Central memory CD8-positive, alpha-beta T cell (primary cell): Measurements from ENCODE around the gene DYSF.
"Not testable (repeated sequence)": the region's sequence is repeated elsewhere in the genome, so short reads cannot be mapped to it uniquely, and the experiment has no call there.

ENCODE experiments used
- ATAC-seq: fragments of 150-1000 bp; cut with Tn5 transposase; replicated peaks from 2 replicates; pipeline ENCODE4 v1.10.0; 2022; ENCODE audit warnings: mild to moderate bottlenecking, moderate FRiP score, moderate number of reproducible peaks; ENCODE audit not compliant: poor library complexity, severe bottlenecking; ENCODE audit errors: extremely low read depth
- DNase-seq, 2 donors: peaks; one replicate each; pipeline ENCODE4 v3.0.0; 2021; ENCODE audit warnings: low spot score in 2 of 2
- H3K27ac Mint-ChIP-seq: one replicate; pipeline ENCODE4 v1.8.0; 2022; ENCODE audit warnings: low read depth, mild to moderate bottlenecking, moderate library complexity, mixed read lengths
- H3K27me3 Mint-ChIP-seq: one replicate; pipeline ENCODE4 v1.8.0; 2022; ENCODE audit warnings: mixed read lengths
- H3K36me3 Mint-ChIP-seq: one replicate; pipeline ENCODE4 v1.8.0; 2022; ENCODE audit warnings: mild to moderate bottlenecking, moderate library complexity, mixed read lengths; ENCODE audit not compliant: insufficient read depth
- H3K4me1 Mint-ChIP-seq: one replicate; pipeline ENCODE4 v1.8.0; 2022; ENCODE audit warnings: mixed read lengths
- H3K4me3 Mint-ChIP-seq: one replicate; pipeline ENCODE4 v1.8.0; 2022; ENCODE audit warnings: mild to moderate bottlenecking, moderate library complexity, mixed read lengths
- H3K9me3 Mint-ChIP-seq: one replicate; pipeline ENCODE4 v1.8.0; 2022; ENCODE audit warnings: mixed read lengths

DYSF gene

DNA sequence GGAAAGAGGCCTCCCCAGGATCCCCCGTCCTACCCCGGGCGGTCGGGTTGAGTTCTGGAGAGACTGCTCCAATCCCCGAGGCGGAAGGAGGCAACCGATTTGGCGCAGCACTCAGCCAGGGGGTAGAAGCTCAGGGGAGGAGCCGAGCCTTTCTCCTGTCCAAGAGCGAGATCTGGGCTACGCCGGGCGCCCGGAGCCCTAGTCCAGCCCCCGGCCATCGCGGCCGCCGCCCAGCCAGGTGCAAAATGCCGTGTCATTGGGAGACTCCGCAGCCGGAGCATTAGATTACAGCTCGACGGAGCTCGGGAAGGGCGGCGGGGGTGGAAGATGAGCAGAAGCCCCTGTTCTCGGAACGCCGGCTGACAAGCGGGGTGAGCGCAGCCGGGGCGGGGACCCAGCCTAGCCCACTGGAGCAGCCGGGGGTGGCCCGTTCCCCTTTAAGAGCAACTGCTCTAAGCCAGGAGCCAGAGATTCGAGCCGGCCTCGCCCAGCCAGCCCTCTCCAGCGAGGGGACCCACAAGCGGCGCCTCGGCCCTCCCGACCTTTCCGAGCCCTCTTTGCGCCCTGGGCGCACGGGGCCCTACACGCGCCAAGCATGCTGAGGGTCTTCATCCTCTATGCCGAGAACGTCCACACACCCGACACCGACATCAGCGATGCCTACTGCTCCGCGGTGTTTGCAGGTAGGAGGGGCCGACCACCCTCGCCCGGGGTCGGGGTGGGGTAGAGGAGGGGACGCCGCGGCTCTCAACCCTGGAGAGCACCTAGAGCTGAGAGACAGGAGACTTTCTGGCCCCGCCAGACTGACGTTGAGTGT is at the start of gene DYSF:
Gene DYSF, plus strand, starts transcription at position 158 of the 817 bp plus-strand sequence.
- Mint-ChIP-seq H3K9me3 (no peaks in the 10 kb centered on the region), H3K27ac (peak within 1 kb of the TSS; percentile 44), H3K4me3 (peak within 1 kb of the TSS; percentile 67), H3K27me3 (peaks cover 37% of the 10 kb centered on the region), H3K4me1 (peaks cover 55% of the 10 kb centered on the region), H3K36me3 (no peaks in the 10 kb centered on the region)
- no peak for ATAC-seq
- DNase-seq, result no peak

- Mint-ChIP-seq H3K4me3 (no peak overlapping the region), H3K36me3 (peaks cover 16% of the 10 kb centered on the region), H3K4me1 (no peaks in the 10 kb centered on the region), H3K27ac (peak overlapping the region; percentile 6), H3K9me3 (no peaks in the 10 kb centered on the region), H3K27me3 (no peaks in the 10 kb centered on the region)
- no peak for ATAC-seq
- no peak for DNase-seq
These were observed 43.8 kb upstream of the DYSF start for GRCh38 chr2:71409611-71410010.

DNA sequence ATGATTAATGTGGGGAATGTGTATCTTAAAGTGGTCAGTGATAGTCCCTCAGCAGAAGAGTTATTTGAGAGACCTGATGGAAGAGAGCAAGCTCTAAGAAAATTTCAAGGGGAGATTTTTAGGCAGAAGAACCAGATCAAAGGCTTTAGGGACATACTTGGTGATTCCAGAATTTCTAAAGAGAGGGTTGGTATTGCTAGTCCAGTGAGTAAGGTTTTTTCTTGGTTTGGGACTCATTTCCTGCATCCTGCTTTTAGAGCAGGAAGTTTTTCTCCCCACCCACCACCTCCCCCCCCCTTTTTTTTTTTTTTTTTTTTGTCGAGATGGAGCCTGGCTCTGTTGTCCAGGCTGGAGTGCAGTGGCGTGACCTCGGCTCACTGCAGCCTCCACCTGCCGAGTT is 42.7 kb upstream of the DYSF start:
- Mint-ChIP-seq H3K27ac (no peak overlapping the region), H3K9me3 (no peaks in the 10 kb centered on the region), H3K4me3 (no peak overlapping the region), H3K27me3 (no peaks in the 10 kb centered on the region), H3K4me1 (no peaks in the 10 kb centered on the region), H3K36me3 (peaks cover 13% of the 10 kb centered on the region)
- ATAC-seq, result no peak
- no peak for DNase-seq

DNA sequence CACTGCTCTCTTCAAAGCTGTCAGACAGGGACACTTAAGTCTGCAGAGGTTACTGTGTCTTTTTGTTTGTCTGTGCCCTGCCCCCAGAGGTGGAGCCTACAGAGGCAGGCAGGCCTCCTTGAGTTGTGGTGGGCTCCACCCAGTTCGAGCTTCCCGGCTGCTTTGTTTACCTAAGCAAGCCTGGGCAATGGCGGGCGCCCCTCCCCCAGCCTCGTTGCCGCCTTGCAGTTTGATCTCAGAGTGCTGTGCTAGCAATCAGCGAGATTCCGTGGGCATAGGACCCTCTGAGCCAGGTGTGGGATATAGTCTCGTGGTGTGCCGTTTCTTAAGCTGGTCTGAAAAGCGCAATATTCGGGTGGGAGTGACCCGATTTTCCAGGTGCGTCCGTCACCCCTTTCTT is 36.5 kb upstream of the DYSF start:
- H3K36me3 Mint-ChIP-seq, H3K27me3 Mint-ChIP-seq, H3K4me1 Mint-ChIP-seq, H3K9me3 Mint-ChIP-seq, ATAC-seq: not testable (repeated sequence)
- Mint-ChIP-seq H3K27ac (peak overlapping the region; percentile 86), H3K4me3 (peak overlapping the region; percentile 79)
- peak in 1 of 2 donors; percentile 31 for DNase-seq

- Mint-ChIP-seq H3K9me3 (no peaks in the 10 kb centered on the region), H3K27ac (peak overlapping the region; percentile 86), H3K4me1 (peaks cover 5% of the 10 kb centered on the region), H3K36me3 (peaks cover under 1% of the 10 kb centered on the region), H3K4me3 (peak overlapping the region; percentile 79), H3K27me3 (no peaks in the 10 kb centered on the region)
- ATAC-seq (peak; percentile 36), DNase-seq (no peak)
These were observed 35.8 kb upstream of the DYSF start for GRCh38 chr2:71417300-71418202.

DNA sequence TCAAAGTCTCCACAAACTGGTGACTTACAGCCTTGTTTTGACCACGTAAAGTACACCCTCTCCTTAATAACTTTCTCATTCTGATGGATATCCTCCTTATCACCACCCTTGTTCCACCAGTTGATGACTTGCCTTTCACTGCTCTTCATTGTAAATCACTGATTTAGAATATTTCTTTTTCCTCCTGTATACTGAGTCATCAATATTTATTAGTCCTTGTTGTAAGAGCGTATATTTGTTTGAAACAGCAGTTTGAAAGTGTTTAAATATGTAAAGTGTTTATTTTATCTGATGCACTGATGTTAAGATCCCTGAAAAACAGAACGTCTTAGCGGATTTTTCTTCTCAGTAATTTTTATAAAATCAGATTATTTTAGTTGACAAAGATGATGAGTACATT is 34.2 kb upstream of the DYSF start:
- no peak for ATAC-seq
- Mint-ChIP-seq H3K4me3 (no peak overlapping the region), H3K9me3 (no peaks in the 10 kb centered on the region), H3K27ac (no peak overlapping the region), H3K27me3 (no peaks in the 10 kb centered on the region), H3K4me1 (peaks cover 16% of the 10 kb centered on the region), H3K36me3 (peaks cover 14% of the 10 kb centered on the region)
- no peak for DNase-seq

DNA sequence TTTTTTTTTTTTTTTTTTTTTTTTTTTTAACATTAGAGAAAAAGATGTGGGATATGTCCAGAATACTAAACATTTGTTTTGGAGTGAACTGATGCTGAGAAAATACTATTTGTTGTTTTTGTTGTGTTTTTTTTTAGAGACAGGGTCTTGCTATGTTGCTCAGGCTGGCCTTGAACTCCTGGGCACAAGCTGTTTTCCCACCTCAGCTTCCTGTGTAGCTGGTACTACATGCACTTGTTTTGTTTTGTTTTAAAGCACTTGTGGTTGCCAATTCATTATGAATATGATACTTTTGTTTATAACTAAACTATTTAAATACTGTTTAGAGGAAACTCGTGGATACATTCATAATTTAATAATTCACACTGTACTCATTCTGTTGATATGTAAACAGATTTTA is 33.4 kb upstream of the DYSF start:
- Mint-ChIP-seq H3K4me3 (no peak overlapping the region), H3K36me3 (peaks cover 17% of the 10 kb centered on the region), H3K4me1 (peaks cover 16% of the 10 kb centered on the region), H3K27me3 (no peaks in the 10 kb centered on the region), H3K9me3 (no peaks in the 10 kb centered on the region), H3K27ac (no peak overlapping the region)
- no peak for ATAC-seq
- no peak for DNase-seq

GRCh38 chr2:71422786-71423185 is 30.6 kb upstream of the DYSF start:
- H3K27me3 Mint-ChIP-seq, result no peaks in the 10 kb centered on the region

DNA sequence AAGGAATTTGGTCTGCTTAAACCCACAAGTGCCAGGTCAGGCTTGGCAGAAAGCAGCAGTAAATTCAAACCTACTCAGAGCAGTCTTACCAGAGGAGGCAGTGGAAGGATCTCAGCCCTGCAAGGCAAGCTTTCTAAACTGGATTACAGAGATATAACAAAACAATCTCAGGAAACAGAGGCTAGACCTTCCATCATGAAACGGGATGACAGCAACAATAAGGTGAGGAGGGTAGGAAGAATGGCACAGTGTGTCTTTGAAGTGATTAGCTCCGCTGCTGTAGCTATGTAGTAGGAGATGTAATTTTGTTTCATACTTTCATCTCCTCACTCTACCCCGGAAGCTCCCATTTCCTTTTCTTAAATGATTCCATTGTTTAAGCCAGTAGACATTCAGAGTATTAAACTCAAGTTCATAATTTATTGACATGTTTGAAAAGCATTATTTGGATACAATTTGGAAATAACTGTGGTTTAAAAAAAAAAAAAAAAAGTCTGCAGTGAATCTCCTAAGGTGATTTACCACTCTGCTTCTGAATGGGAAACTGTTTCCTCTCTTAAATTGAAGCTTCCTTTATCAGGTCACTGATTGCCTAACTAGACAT is 29.4 kb upstream of the DYSF start:
- no peaks in the 10 kb centered on the region for H3K9me3 Mint-ChIP-seq
- H3K4me3 Mint-ChIP-seq, result no peak overlapping the region
- H3K27me3 Mint-ChIP-seq, result no peaks in the 10 kb centered on the region
- DNase-seq, result no peak
- peaks cover 22% of the 10 kb centered on the region for H3K4me1 Mint-ChIP-seq
- H3K36me3 Mint-ChIP-seq, result peaks cover 33% of the 10 kb centered on the region
- H3K27ac Mint-ChIP-seq, result no peak overlapping the region
- no peak for ATAC-seq

More at GRCh38 chr2:71422786-71423185, 30.6 kb upstream of the DYSF start:
- peaks cover 16% of the 10 kb centered on the region for H3K4me1 Mint-ChIP-seq
- H3K27ac Mint-ChIP-seq, result peak overlapping the region; percentile 63
- H3K4me3 Mint-ChIP-seq, result no peak overlapping the region
- no peaks in the 10 kb centered on the region for H3K9me3 Mint-ChIP-seq
- ATAC-seq (no peak), DNase-seq (no peak)
- H3K36me3 Mint-ChIP-seq, result peaks cover 30% of the 10 kb centered on the region

- Mint-ChIP-seq H3K9me3 (no peaks in the 10 kb centered on the region), H3K27ac (peak overlapping the region; percentile 17), H3K4me3 (no peak overlapping the region), H3K36me3 (peaks cover 38% of the 10 kb centered on the region), H3K4me1 (peaks cover 22% of the 10 kb centered on the region), H3K27me3 (no peaks in the 10 kb centered on the region)
- ATAC-seq (no peak), DNase-seq (no peak)
These were observed 26.6 kb upstream of the DYSF start for GRCh38 chr2:71426721-71427120.

GRCh38 chr2:71428472-71429383 is 24.6 kb upstream of the DYSF start:
- Mint-ChIP-seq H3K36me3 (peaks cover 40% of the 10 kb centered on the region), H3K27ac (peak overlapping the region; percentile 42), H3K4me3 (no peak overlapping the region), H3K27me3 (no peaks in the 10 kb centered on the region), H3K9me3 (no peaks in the 10 kb centered on the region), H3K4me1 (peaks cover 12% of the 10 kb centered on the region)
- no peak for ATAC-seq
- no peak for DNase-seq

DNA sequence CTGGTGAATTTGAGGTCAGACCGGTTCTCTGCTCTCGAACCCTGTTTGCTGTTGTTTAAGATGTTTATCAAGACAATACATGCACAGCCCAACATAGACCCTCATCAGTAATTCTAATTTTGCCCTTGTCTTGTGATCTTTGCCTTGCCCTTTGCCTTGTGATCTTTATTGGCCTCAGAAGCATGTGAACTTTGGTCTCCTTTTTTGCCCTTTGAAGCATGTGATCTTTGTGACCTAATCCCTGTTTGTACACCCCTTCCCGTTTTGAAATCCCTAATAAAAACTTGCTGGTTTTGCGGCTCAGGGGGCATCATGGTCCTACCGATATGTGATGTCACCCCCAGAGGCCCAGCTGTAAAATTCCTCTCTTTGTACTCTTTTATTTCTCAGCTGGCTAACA is 8.2 kb upstream of the DYSF start:
- H3K36me3 Mint-ChIP-seq, ATAC-seq, H3K4me3 Mint-ChIP-seq, H3K9me3 Mint-ChIP-seq, H3K27ac Mint-ChIP-seq, DNase-seq, H3K27me3 Mint-ChIP-seq: not testable (repeated sequence)
- H3K4me1 Mint-ChIP-seq, result peaks cover 22% of the 10 kb centered on the region
